CD14-positive monocyte (primary cell): ENCODE data around the gene ANGPTL1. TPM values are rescaled to one million over a fixed set of nuclear protein-coding genes. Genes with fewer than 3 reads are reported as not detected.
A peak's percentile ranks its signal among the peaks of the same experiment; 100 is the strongest.

Experiments used
- DNase-seq, 3 donors: peaks; one replicate each; pipeline ENCODE4 v3.0.0-alpha.2; 2011 to 2022
- H2AFZ ChIP-seq: 2 replicates; pipeline ENCODE4 v1.6.0; 2012; ENCODE audit warnings: mild to moderate bottlenecking, low read depth, low read length, inconsistent platforms; ENCODE audit not compliant: insufficient read depth, poor library complexity, severe bottlenecking
- H3K27ac ChIP-seq, 2 donors: 1 replicate in 1 of 2; 2 replicates in 1 of 2; pipeline ENCODE4 v1.5.1; 2012 to 2013; ENCODE audit warnings: low read length in 2 of 2, control low read depth in 1 of 2, inconsistent platforms in 1 of 2, low read depth in 1 of 2, mild to moderate bottlenecking in 1 of 2
- H3K27me3 ChIP-seq, 2 donors: one replicate each; pipeline versions ENCODE4 v1.6.0 to v1.6.1; 2011 to 2013; ENCODE audit warnings: low read length in 2 of 2; ENCODE audit not compliant: control insufficient read depth in 2 of 2, insufficient read depth in 2 of 2
- H3K36me3 ChIP-seq, 2 donors: replicated peaks in 1 of 2; 1 replicate in 1 of 2; 2 replicates in 1 of 2; pipeline versions ENCODE4 v1.5.1 to v1.6.1; 2012 to 2013; ENCODE audit warnings: low read length in 2 of 2, control low read depth in 1 of 2, inconsistent platforms in 1 of 2, mild to moderate bottlenecking in 1 of 2; ENCODE audit not compliant: insufficient read depth in 2 of 2, control insufficient read depth in 1 of 2
- H3K4me1 ChIP-seq, 2 donors: 1 replicate in 1 of 2; 2 replicates in 1 of 2; pipeline versions ENCODE4 v1.5.1 to v1.6.1; 2012 to 2013; ENCODE audit warnings: low read length in 2 of 2, control low read depth in 1 of 2, inconsistent platforms in 1 of 2, mild to moderate bottlenecking in 1 of 2, moderate library complexity in 1 of 2; ENCODE audit not compliant: insufficient read depth in 2 of 2, control insufficient read depth in 1 of 2
- H3K4me2 ChIP-seq: replicated peaks from 2 replicates; pipeline ENCODE3; 2012; ENCODE audit warnings: low read length, moderate library complexity, mild to moderate bottlenecking; ENCODE audit not compliant: poor library complexity, severe bottlenecking; ENCODE audit errors: extremely low read depth
- H3K4me3 ChIP-seq, 3 experiments: fragments of 200-600 bp in 1 of 3; sonication (generic) in 1 of 3; replicated peaks in 1 of 3; 1 replicate in 2 of 3; 2 replicates in 1 of 3; pipeline ENCODE4 v1.5.1; 2011 to 2013; ENCODE audit warnings: low read length in 3 of 3, mild to moderate bottlenecking in 3 of 3, control low read depth in 2 of 3, low read depth in 2 of 3, inconsistent platforms in 1 of 3, moderate library complexity in 1 of 3
- H3K79me2 ChIP-seq: 2 replicates; pipeline ENCODE4 v1.6.0; 2012; ENCODE audit warnings: mild to moderate bottlenecking, control low read depth, inconsistent platforms, low read length, moderate library complexity; ENCODE audit not compliant: insufficient read depth
- H3K9ac ChIP-seq: 2 replicates; pipeline ENCODE4 v1.6.0; 2017; ENCODE audit warnings: low read length, mild to moderate bottlenecking; ENCODE audit not compliant: insufficient read depth, poor library complexity, severe bottlenecking
- H3K9me3 ChIP-seq, 2 donors: replicated peaks in 1 of 2; 1 replicate in 1 of 2; 2 replicates in 1 of 2; pipeline versions ENCODE4 v1.5.1 to v1.6.1; 2012 to 2013; ENCODE audit warnings: low read length in 2 of 2, control low read depth in 1 of 2; ENCODE audit not compliant: control insufficient read depth in 1 of 2, insufficient read depth in 1 of 2
- H4K20me1 ChIP-seq: 2 replicates; pipeline ENCODE4 v1.6.0; 2012; ENCODE audit warnings: mild to moderate bottlenecking, low read length, control low read depth, moderate library complexity; ENCODE audit not compliant: insufficient read depth
- H3K27ac Mint-ChIP-seq, 7 donors: one replicate each; pipeline ENCODE4 v1.8.0; 2020; ENCODE audit warnings: mild to moderate bottlenecking in 7 of 7, mixed read lengths in 7 of 7, moderate library complexity in 6 of 7, inconsistent platforms in 2 of 7
- H3K27me3 Mint-ChIP-seq, 3 donors: one replicate each; pipeline ENCODE4 v1.8.0; 2021 to 2022; ENCODE audit warnings: low read depth in 3 of 3, mild to moderate bottlenecking in 3 of 3, mixed read lengths in 3 of 3, moderate library complexity in 3 of 3, inconsistent platforms in 1 of 3
- H3K36me3 Mint-ChIP-seq, 2 donors: one replicate each; pipeline ENCODE4 v1.8.0; 2020; ENCODE audit warnings: mixed read lengths in 2 of 2, inconsistent platforms in 1 of 2, mild to moderate bottlenecking in 1 of 2
- H3K4me1 Mint-ChIP-seq: one replicate; pipeline ENCODE4 v1.8.0; 2020; ENCODE audit warnings: mild to moderate bottlenecking, mixed read lengths
- H3K4me3 Mint-ChIP-seq, 2 donors: one replicate each; pipeline ENCODE4 v1.8.0; 2020; ENCODE audit warnings: mild to moderate bottlenecking in 2 of 2, mixed read lengths in 2 of 2, moderate library complexity in 1 of 2
- H3K9me3 Mint-ChIP-seq, 7 donors: one replicate each; pipeline ENCODE4 v1.8.0; 2020 to 2022; ENCODE audit warnings: mixed read lengths in 7 of 7, mild to moderate bottlenecking in 6 of 7, moderate library complexity in 6 of 7, inconsistent platforms in 2 of 7
- WGBS: methylation state at CpG from one replicate; pipeline ENCODE4 v1.1.5; 2013; ENCODE audit warnings: missing lambda C conversion rate; ENCODE audit not compliant: insufficient coverage; 5-methylcytosine and 5-hydroxymethylcytosine counted together
- intact Hi-C, 2 donors: fragments of 100-400 bp; cut with micrococcal nuclease; formaldehyde crosslinking; loops; one replicate each; pipeline versions ENCODE4 v1.15.0 to v1.15.1; 2023
- polyA plus RNA-seq, 3 donors: library from polyadenylated mRNA; depleted of rRNA in 1 of 3; unstranded in 2 of 3; stranded (reverse) in 1 of 3; fragments of 300-500 nt in 2 of 3; fragments of >200 nt in 1 of 3; fragmentation: Illumina TruSeq in 2 of 3; gene quantifications; 1 replicate in 2 of 3; 2 replicates in 1 of 3; pipeline ENCODE4 v1.2.3, GENCODE V29; 2012 to 2021
- TF ChIP-seq, protein P1 (sequence below): fragments of 200-600 bp; IDR thresholded peaks from one replicate; pipeline ENCODE4 v1.8.0; 2022; ENCODE audit warnings: antibody characterized with exemption, mild to moderate bottlenecking

ANGPTL1 gene
- polyA plus RNA-seq, 3 donors = not detected

DNA sequence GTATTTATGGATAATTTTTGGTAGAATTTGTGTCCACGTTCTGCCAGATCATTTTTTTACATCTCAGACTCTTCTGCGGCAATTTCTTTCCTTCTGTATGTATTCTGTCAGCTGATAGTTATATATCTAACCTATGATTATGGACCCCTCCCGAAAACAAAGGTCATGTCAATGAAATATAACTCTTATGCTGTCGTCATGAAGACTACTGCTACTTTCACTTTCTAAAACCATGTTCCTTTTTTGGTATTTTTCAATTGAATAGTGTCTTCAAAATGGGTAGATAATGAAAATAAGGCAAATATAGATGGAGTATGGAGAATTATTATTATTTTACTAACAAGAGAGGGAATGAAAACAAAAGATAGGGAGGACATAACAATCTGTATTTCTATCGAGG is 3.2 kb downstream of the ANGPTL1 start:
- Mint-ChIP-seq H3K36me3 (no peaks in the 10 kb centered on the region), H3K4me1 (peaks cover 6% of the 10 kb centered on the region), H3K27ac (peak overlapping the region in 6 of 7 donors; percentile 41 to 87 (median 64)), H3K4me3 (peak overlapping the region; percentile 34 to 77), H3K9me3 (no peaks in the 10 kb centered on the region), H3K27me3 (no peaks in the 10 kb centered on the region)
- Histone ChIP-seq H3K27me3 (no peaks in the 10 kb centered on the region), H3K9ac (no peak overlapping the region), H4K20me1 (no peaks in the 10 kb centered on the region), H3K36me3 (no peaks in the 10 kb centered on the region), H3K79me2 (no peaks in the 10 kb centered on the region), H3K4me3 (peak overlapping the region in 2 of 3 experiments; percentile 9 to 54), H3K9me3 (no peaks in the 10 kb centered on the region), H3K4me2 (peak overlapping the region; percentile 32), H3K4me1 (peaks cover 0 to 4% of the 10 kb centered on the region in 2 donors), H3K27ac (peak overlapping the region in 1 of 2 donors; percentile 68), H2AFZ (peak overlapping the region; percentile 59)
- no CpG with 5 or more reads among the region's 5 CpGs for WGBS
- intact Hi-C loops = no loop called here
- peak in 2 of 3 donors; percentile 4 to 17 for DNase-seq
- TF ChIP-seq, protein P1, sequence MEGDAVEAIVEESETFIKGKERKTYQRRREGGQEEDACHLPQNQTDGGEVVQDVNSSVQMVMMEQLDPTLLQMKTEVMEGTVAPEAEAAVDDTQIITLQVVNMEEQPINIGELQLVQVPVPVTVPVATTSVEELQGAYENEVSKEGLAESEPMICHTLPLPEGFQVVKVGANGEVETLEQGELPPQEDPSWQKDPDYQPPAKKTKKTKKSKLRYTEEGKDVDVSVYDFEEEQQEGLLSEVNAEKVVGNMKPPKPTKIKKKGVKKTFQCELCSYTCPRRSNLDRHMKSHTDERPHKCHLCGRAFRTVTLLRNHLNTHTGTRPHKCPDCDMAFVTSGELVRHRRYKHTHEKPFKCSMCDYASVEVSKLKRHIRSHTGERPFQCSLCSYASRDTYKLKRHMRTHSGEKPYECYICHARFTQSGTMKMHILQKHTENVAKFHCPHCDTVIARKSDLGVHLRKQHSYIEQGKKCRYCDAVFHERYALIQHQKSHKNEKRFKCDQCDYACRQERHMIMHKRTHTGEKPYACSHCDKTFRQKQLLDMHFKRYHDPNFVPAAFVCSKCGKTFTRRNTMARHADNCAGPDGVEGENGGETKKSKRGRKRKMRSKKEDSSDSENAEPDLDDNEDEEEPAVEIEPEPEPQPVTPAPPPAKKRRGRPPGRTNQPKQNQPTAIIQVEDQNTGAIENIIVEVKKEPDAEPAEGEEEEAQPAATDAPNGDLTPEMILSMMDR = no peak

DNA sequence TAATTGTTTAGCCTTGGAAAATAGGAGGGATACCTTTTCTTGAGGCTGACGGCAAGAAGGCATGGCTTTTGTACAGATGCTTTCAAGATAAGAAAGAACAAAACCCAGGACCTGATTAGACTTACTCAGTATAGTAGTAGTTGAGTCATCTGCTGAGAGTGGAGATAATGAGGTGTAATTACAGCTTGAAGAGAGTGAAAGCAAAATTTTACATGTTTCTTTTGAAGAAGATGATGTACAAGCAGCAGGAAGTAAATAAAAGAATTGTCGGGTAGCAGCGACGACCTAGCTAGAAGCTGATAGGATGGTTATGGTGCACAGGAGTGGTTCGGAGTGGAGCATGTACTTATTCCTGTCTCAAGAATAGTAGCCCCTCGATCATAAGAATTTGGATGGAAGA is 6.6 kb downstream of the ANGPTL1 start:
- H3K36me3 ChIP-seq = no peaks in the 10 kb centered on the region
- H3K27me3 Mint-ChIP-seq = no peaks in the 10 kb centered on the region
- H3K4me3 Mint-ChIP-seq = no peak overlapping the region
- H3K9me3 ChIP-seq = no peaks in the 10 kb centered on the region
- DNase-seq = no peak
- no peaks in the 10 kb centered on the region for H3K79me2 ChIP-seq
- no peak overlapping the region for H3K4me3 ChIP-seq
- no peak overlapping the region for H3K4me2 ChIP-seq
- peak overlapping the region in 2 of 7 donors; percentile 9 to 59 for H3K27ac Mint-ChIP-seq
- no peak overlapping the region for H3K9ac ChIP-seq
- H3K36me3 Mint-ChIP-seq = peaks cover 0 to 2% of the 10 kb centered on the region in 2 donors
- TF ChIP-seq, protein P1 = no peak
- intact Hi-C loops = no loop called here
- H2AFZ ChIP-seq = no peak overlapping the region
- 100% methylated on average over 2 of the region's 6 CpGs for WGBS
- H3K4me1 Mint-ChIP-seq = peaks cover 6% of the 10 kb centered on the region
- no peaks in the 10 kb centered on the region for H3K27me3 ChIP-seq
- no peaks in the 10 kb centered on the region for H4K20me1 ChIP-seq
- H3K9me3 Mint-ChIP-seq = no peaks in the 10 kb centered on the region
- H3K27ac ChIP-seq = no peak overlapping the region
- H3K4me1 ChIP-seq = peaks cover 0 to 4% of the 10 kb centered on the region in 2 donors
